ENCODE measurements around the gene B4GALNT3. TPM values are rescaled to one million over a fixed set of nuclear protein-coding genes. Genes with fewer than 3 reads are reported as not detected.

The B4GALNT3 gene
- total RNA-seq, 4 donors from 2014 or later: under 0.01 to 0.80 (median 0.36) TPM

- Histone ChIP-seq H3K36me3 (peaks cover 0 to 7% (median 0%) of the 10 kb centered on the region in 4 donors), H3K9me3 (no peaks in the 10 kb centered on the region), H3K4me3 (no peak overlapping the region), H3K27me3 (peaks cover 0 to 28% (median 0%) of the 10 kb centered on the region in 4 donors), H3K4me1 (peaks cover 6 to 12% (median 10%) of the 10 kb centered on the region in 4 donors), H3K27ac (replicated peaks in 1 of 4) (peak overlapping the region in 2 of 4 donors; percentile 16 to 36)
- TF ChIP-seq POLR2A (IDR thresholded peaks at IDR 0.05; ENCODE audit: low read depth) (no peak), POLR2AphosphoS5 (IDR thresholded peaks at IDR 0.05) (no peak), EP300 (IDR thresholded peaks at IDR 0.05) (no peak)
- TF ChIP-seq, protein P1, sequence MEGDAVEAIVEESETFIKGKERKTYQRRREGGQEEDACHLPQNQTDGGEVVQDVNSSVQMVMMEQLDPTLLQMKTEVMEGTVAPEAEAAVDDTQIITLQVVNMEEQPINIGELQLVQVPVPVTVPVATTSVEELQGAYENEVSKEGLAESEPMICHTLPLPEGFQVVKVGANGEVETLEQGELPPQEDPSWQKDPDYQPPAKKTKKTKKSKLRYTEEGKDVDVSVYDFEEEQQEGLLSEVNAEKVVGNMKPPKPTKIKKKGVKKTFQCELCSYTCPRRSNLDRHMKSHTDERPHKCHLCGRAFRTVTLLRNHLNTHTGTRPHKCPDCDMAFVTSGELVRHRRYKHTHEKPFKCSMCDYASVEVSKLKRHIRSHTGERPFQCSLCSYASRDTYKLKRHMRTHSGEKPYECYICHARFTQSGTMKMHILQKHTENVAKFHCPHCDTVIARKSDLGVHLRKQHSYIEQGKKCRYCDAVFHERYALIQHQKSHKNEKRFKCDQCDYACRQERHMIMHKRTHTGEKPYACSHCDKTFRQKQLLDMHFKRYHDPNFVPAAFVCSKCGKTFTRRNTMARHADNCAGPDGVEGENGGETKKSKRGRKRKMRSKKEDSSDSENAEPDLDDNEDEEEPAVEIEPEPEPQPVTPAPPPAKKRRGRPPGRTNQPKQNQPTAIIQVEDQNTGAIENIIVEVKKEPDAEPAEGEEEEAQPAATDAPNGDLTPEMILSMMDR (IDR thresholded peaks at IDR 0.05): no peak
- 72% methylated on average over 9 of the region's 9 CpGs for WGBS
- intact Hi-C loops (cut with DNase I): no loop called here
- no peak for DNase-seq (ENCODE audit: extremely low spot score)
Measured at GRCh38 chr12:541676-542324, 82.1 kb downstream of the B4GALNT3 start.

GRCh38 chr12:542395-543113, 82.8 kb downstream of the B4GALNT3 start:
- Histone ChIP-seq H3K27me3 (peaks cover 0 to 34% (median 0%) of the 10 kb centered on the region in 4 donors), H3K27ac (replicated peaks in 1 of 4) (no peak overlapping the region), H3K36me3 (peaks cover 0 to 7% (median 0%) of the 10 kb centered on the region in 4 donors), H3K4me1 (peaks cover 10 to 17% (median 14%) of the 10 kb centered on the region in 4 donors), H3K9me3 (no peaks in the 10 kb centered on the region), H3K4me3 (no peak overlapping the region)
- DNase-seq (ENCODE audit: extremely low spot score): no peak
- TF ChIP-seq EP300 (IDR thresholded peaks at IDR 0.05) (no peak), POLR2A (IDR thresholded peaks at IDR 0.05; ENCODE audit: low read depth) (no peak), POLR2AphosphoS5 (IDR thresholded peaks at IDR 0.05) (no peak)
- TF ChIP-seq, protein P1 (IDR thresholded peaks at IDR 0.05): no peak
- 81% methylated on average over 4 of the region's 8 CpGs for WGBS
- intact Hi-C loops (cut with DNase I): no loop called here

GRCh38 chr12:543114-543451, 83.3 kb downstream of the B4GALNT3 start:
- H3K36me3 ChIP-seq: peaks cover 0 to 7% (median 0%) of the 10 kb centered on the region in 4 donors
- no peak overlapping the region for H3K4me3 ChIP-seq
- intact Hi-C loops (cut with DNase I): no loop called here
- no peak for TF ChIP-seq EP300 (IDR thresholded peaks at IDR 0.05)
- TF ChIP-seq POLR2A (IDR thresholded peaks at IDR 0.05; ENCODE audit: low read depth): no peak
- TF ChIP-seq POLR2AphosphoS5 (IDR thresholded peaks at IDR 0.05): no peak
- no peak overlapping the region for H3K27ac ChIP-seq (replicated peaks in 1 of 4)
- H3K27me3 ChIP-seq: peaks cover 0 to 39% (median 0%) of the 10 kb centered on the region in 4 donors
- DNase-seq (ENCODE audit: extremely low spot score): no peak
- 85% methylated on average over 6 of the region's 9 CpGs for WGBS
- no peaks in the 10 kb centered on the region for H3K9me3 ChIP-seq
- H3K4me1 ChIP-seq: peaks cover 10 to 17% (median 14%) of the 10 kb centered on the region in 4 donors

- Histone ChIP-seq H3K36me3 (peaks cover 0 to 7% (median 0%) of the 10 kb centered on the region in 4 donors), H3K27ac (replicated peaks in 1 of 4) (no peak overlapping the region), H3K9me3 (no peaks in the 10 kb centered on the region), H3K27me3 (peaks cover 0 to 44% (median 0%) of the 10 kb centered on the region in 4 donors), H3K4me3 (no peak overlapping the region), H3K4me1 (peaks cover 7 to 13% (median 11%) of the 10 kb centered on the region in 4 donors)
- no peak for DNase-seq (ENCODE audit: extremely low spot score)
- TF ChIP-seq, protein P1 (IDR thresholded peaks at IDR 0.05): no peak
- TF ChIP-seq POLR2A (IDR thresholded peaks at IDR 0.05; ENCODE audit: low read depth): no peak
- no peak for TF ChIP-seq EP300 (IDR thresholded peaks at IDR 0.05)
- no peak for TF ChIP-seq POLR2AphosphoS5 (IDR thresholded peaks at IDR 0.05)
- 90% methylated on average over 5 of the region's 8 CpGs for WGBS
- intact Hi-C loops (cut with DNase I): no loop called here
Measured at GRCh38 chr12:544142-544541, 84.4 kb downstream of the B4GALNT3 start.
